Natural killer cell (primary cell): ENCODE measurements around the gene TCERG1L. TPM values are rescaled to one million over a fixed set of nuclear protein-coding genes. Genes with fewer than 3 reads are reported as not detected.

ENCODE experiments used
- ATAC-seq, 3 donors: fragments of 150-1000 bp in 2 of 3; fragments of 200-7000 bp in 1 of 3; cut with Tn5 transposase; 1 replicate in 1 of 3; 2 replicates in 2 of 3; pipeline ENCODE4 v1.10.0; 2021; ENCODE audit warnings: mild to moderate bottlenecking in 2 of 3, moderate library complexity in 2 of 3
- DNase-seq, 2 donors: peaks; one replicate each; pipeline versions ENCODE4 v3.0.0 to v3.0.0-alpha.2; 2013 to 2021; ENCODE audit warnings: mixed read lengths in 1 of 2
- H3K27ac ChIP-seq: one replicate; pipeline ENCODE4 v1.5.1; 2013; ENCODE audit warnings: mild to moderate bottlenecking, low read length
- H3K27me3 ChIP-seq: one replicate; pipeline ENCODE4 v1.6.1; 2013; ENCODE audit warnings: low read length; ENCODE audit not compliant: control insufficient read depth, insufficient read depth
- H3K36me3 ChIP-seq: one replicate; pipeline ENCODE4 v1.6.1; 2013; ENCODE audit warnings: low read length; ENCODE audit not compliant: control insufficient read depth, insufficient read depth
- H3K4me1 ChIP-seq: one replicate; pipeline ENCODE4 v1.6.1; 2013; ENCODE audit warnings: low read length; ENCODE audit not compliant: control insufficient read depth, insufficient read depth
- H3K4me3 ChIP-seq: one replicate; pipeline ENCODE4 v1.5.1; 2013; ENCODE audit warnings: low read length
- H3K9me3 ChIP-seq: one replicate; pipeline ENCODE4 v1.6.1; 2013; ENCODE audit warnings: low read length; ENCODE audit not compliant: control insufficient read depth, insufficient read depth
- H3K27ac Mint-ChIP-seq, 2 donors: one replicate each; pipeline ENCODE4 v1.8.0; 2022; ENCODE audit warnings: mild to moderate bottlenecking in 2 of 2, mixed read lengths in 2 of 2, moderate library complexity in 1 of 2
- H3K27me3 Mint-ChIP-seq, 2 donors: one replicate each; pipeline ENCODE4 v1.8.0; 2022; ENCODE audit warnings: low read depth in 2 of 2, mixed read lengths in 2 of 2
- H3K36me3 Mint-ChIP-seq: one replicate; pipeline ENCODE4 v1.8.0; 2022; ENCODE audit warnings: mixed read lengths
- H3K4me1 Mint-ChIP-seq, 2 donors: one replicate each; pipeline ENCODE4 v1.8.0; 2022; ENCODE audit warnings: mixed read lengths in 2 of 2
- H3K4me3 Mint-ChIP-seq: one replicate; pipeline ENCODE4 v1.8.0; 2022; ENCODE audit warnings: mild to moderate bottlenecking, moderate library complexity, mixed read lengths
- H3K9me3 Mint-ChIP-seq, 2 donors: one replicate each; pipeline ENCODE4 v1.8.0; 2022; ENCODE audit warnings: mixed read lengths in 2 of 2
- CTCF ChIP-seq: fragments of 200-600 bp; IDR thresholded peaks from one replicate; pipeline ENCODE4 v1.8.0; 2022; ENCODE audit warnings: antibody characterized with exemption
- WGBS: methylation state at CpG from one replicate; pipeline ENCODE4 v1.1.7; 2013; ENCODE audit warnings: missing lambda C conversion rate; ENCODE audit not compliant: insufficient coverage; 5-methylcytosine and 5-hydroxymethylcytosine counted together
- intact Hi-C: fragments of 100-400 bp; cut with micrococcal nuclease; formaldehyde crosslinking; loops from one replicate; pipeline ENCODE4 v1.14.2; 2022
- total RNA-seq, 4 donors: library from RNA; stranded (reverse); fragments of 120-200 nt in 1 of 4; gene quantifications; one replicate each; pipeline versions ENCODE4 v1.2.3 to v1.2.4, GENCODE V29; 2013 to 2022

TCERG1L gene
- total RNA-seq, 3 donors from 2014 or later (not counting 1 experiment from before 2014, with no cell fraction given) = 0.48 TPM; not detected in 2

GRCh38 chr10:131274883-131275282 is 36.6 kb downstream of the TCERG1L start:
- intact Hi-C loops = no loop called here
- no peaks in the 10 kb centered on the region for H3K9me3 ChIP-seq
- H3K9me3 Mint-ChIP-seq = no peaks in the 10 kb centered on the region
- no peaks in the 10 kb centered on the region for H3K36me3 Mint-ChIP-seq
- no peaks in the 10 kb centered on the region for H3K27me3 ChIP-seq
- no peaks in the 10 kb centered on the region for H3K36me3 ChIP-seq
- 85% methylated on average over 5 of the region's 5 CpGs for WGBS
- no peaks in the 10 kb centered on the region for H3K4me1 ChIP-seq
- no peak overlapping the region for H3K27ac Mint-ChIP-seq
- H3K27me3 Mint-ChIP-seq = no peaks in the 10 kb centered on the region
- no peak overlapping the region for H3K27ac ChIP-seq
- TF ChIP-seq CTCF = no peak
- no peak overlapping the region for H3K4me3 Mint-ChIP-seq
- H3K4me3 ChIP-seq = no peak overlapping the region
- ATAC-seq = no peak
- no peak for DNase-seq
- H3K4me1 Mint-ChIP-seq = no peaks in the 10 kb centered on the region

- no peak for ATAC-seq
- WGBS = 90% methylated on average over 19 of the region's 19 CpGs
- Mint-ChIP-seq H3K4me1 (no peaks in the 10 kb centered on the region), H3K9me3 (no peaks in the 10 kb centered on the region), H3K36me3 (no peaks in the 10 kb centered on the region), H3K27ac (no peak overlapping the region), H3K4me3 (no peak overlapping the region), H3K27me3 (no peaks in the 10 kb centered on the region)
- TF ChIP-seq CTCF = no peak
- no peak overlapping the region for H3K27ac ChIP-seq
- intact Hi-C loops = no loop called here
- no peak for DNase-seq
- no peaks in the 10 kb centered on the region for H3K4me1 ChIP-seq
- no peaks in the 10 kb centered on the region for H3K27me3 ChIP-seq
- H3K4me3 ChIP-seq = no peak overlapping the region
- no peaks in the 10 kb centered on the region for H3K9me3 ChIP-seq
- H3K36me3 ChIP-seq = no peaks in the 10 kb centered on the region
These were observed 37.2 kb downstream of the TCERG1L start for GRCh38 chr10:131274133-131274880.

- intact Hi-C loops = no loop called here
- Mint-ChIP-seq H3K36me3 (no peaks in the 10 kb centered on the region), H3K9me3 (no peaks in the 10 kb centered on the region), H3K4me3 (no peak overlapping the region), H3K27me3 (no peaks in the 10 kb centered on the region), H3K27ac (no peak overlapping the region), H3K4me1 (no peaks in the 10 kb centered on the region)
- H3K36me3 ChIP-seq = no peaks in the 10 kb centered on the region
- no peaks in the 10 kb centered on the region for H3K9me3 ChIP-seq
- H3K27ac ChIP-seq = no peak overlapping the region
- no peaks in the 10 kb centered on the region for H3K27me3 ChIP-seq
- no peak for DNase-seq
- 87% methylated on average over 10 of the region's 10 CpGs for WGBS
- TF ChIP-seq CTCF = no peak
- no peak overlapping the region for H3K4me3 ChIP-seq
- H3K4me1 ChIP-seq = no peaks in the 10 kb centered on the region
- ATAC-seq = no peak
These were observed 38.0 kb downstream of the TCERG1L start for GRCh38 chr10:131273476-131273875.
